GM18868 (cell line): ENCODE measurements around the gene ALDH3B1.

Source experiments
- ATAC-seq: cut with Tn5 transposase; IDR thresholded peaks from one replicate; pipeline ENCODE4 v1.9.1; 2021; ENCODE audit warnings: mild to moderate bottlenecking, moderate library complexity; ENCODE audit not compliant: unreplicated experiment

Gene ALDH3B1

DNA sequence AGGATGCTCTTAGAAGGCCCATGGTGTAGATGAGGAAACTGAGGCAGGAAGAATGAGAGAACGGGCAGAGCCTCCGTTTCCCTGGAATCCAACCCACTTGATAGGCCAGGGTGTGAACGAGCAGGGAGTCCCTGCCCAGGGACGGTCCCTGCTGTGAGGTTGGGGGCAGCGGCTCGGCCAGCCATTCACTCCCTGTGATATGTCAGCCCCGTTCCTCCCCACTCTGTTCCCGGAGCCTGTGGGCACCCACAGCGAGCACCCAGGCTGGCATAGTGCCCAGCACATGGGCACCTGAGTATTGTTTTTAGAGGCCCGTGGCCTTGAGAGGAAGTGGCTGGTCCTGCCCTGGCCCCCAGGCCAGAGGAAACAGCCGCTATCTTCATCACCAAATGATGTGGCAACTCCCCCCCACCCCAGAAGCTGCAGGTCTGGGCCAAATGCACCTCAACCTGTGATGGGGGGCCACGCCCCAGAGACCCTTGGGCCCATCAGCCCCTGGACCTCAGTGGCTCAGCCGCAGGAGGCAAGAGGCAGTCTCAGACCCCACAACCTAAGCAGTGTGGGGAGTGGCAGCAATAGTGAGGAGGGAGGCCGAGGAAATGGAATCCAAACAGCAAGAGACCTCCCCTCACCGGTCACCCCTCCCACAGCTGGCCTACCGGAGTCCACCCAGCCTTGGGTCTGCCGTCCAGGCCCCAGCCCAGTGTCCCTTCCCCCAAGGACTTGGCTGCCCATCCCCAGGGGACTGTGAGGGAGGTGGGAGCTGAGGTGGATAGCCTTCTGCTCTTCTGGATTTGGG lies 2.1 kb downstream of the ALDH3B1 start:
- ATAC-seq = no peak

DNA sequence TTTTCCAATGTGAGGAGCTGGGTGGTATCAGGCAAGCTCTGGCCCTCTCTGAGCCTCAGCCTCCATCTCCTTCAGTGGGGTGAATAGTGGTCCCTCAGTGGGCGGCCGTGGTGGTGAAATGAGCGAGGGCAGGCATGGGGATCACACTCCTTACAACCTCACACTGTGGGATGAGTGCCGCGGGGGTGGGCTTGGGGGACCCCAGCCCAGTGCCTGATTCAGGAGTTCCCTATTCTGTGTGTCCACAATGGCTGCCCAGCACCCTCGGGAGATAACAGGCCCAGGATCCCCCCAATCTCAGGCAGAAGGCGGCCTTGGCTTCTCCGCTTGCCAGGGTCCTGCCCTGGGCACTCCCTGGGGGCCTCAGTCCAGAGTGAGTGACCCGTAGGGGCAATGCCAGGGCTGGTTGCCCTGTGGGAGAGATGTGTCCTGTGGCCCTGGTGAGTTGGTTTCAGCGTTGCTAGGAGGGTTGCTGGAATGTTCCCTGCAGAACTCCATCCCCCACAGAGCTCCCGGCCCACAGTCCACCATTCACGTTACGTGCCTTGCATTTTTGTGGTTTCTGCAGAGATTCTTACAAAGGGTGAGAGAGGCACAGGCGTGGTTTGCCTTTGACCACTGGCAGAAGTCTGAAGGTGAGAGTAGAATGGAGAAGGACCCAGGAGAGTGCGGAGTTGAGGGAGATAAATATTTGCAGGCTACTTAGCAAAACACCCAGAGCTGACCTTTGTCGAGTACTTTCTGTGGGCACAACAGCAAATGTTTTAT lies 2.9 kb downstream of the ALDH3B1 start:
- ATAC-seq = no peak

DNA sequence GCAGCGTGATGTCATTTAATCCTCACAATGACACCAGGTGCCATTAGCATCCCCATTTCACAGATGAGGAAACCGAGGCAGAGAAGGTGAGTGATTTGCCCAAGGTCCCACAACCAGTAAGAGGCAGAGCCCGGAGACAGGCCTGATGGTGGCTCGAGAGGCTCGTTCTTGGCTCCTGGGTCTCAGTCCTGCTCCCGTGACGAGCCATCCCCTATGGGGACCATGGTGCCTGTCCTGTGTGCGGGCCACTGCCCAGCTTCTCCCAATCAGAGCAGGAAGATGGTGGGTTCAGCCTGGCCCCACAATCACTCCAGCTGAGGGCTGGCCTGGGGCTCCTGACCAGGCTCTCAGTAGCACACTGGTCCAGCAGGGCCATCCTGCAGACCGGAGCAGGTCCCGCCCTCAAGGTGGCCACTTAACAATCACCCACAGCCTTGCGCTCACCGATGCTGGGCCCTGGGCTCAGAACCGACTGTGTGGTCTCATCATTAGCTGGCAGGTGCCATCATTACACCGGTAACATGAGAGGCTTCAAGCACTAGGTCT lies 3.6 kb downstream of the ALDH3B1 start:
- ATAC-seq = no peak

- no peak for ATAC-seq
These were observed 4.2 kb downstream of the ALDH3B1 start for GRCh38 chr11:68014157-68014946.

DNA sequence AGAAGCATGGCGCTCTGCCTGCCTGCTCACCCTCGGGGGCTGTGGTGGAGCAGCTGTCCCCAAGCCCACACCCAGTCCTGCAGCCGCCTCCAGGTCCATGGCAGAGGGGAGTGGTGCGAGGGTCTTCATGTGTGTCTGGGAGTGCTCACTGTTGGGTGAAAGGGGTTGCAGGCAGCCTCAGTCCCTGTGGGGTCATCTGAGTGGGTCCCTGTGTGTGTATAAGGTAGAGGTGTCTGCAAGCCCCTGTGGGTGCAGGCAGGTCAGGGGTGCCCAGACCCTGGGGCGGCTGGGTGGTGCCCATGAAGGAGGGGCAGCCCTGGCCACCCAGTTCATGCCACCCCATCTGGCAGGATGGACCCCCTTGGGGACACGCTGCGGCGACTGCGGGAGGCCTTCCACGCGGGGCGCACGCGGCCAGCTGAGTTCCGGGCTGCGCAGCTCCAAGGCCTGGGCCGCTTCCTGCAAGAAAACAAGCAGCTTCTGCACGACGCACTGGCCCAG lies 4.9 kb downstream of the ALDH3B1 start:
- no peak for ATAC-seq

GRCh38 chr11:68015467-68015866 lies 5.3 kb downstream of the ALDH3B1 start:
- ATAC-seq = no peak

- ATAC-seq = no peak
These were observed 6.2 kb downstream of the ALDH3B1 start for GRCh38 chr11:68016161-68016903.

- no peak for ATAC-seq
These were observed 7.0 kb downstream of the ALDH3B1 start for GRCh38 chr11:68016904-68017817.

- no peak for ATAC-seq
These were observed 8.0 kb downstream of the ALDH3B1 start for GRCh38 chr11:68017980-68018729.

DNA sequence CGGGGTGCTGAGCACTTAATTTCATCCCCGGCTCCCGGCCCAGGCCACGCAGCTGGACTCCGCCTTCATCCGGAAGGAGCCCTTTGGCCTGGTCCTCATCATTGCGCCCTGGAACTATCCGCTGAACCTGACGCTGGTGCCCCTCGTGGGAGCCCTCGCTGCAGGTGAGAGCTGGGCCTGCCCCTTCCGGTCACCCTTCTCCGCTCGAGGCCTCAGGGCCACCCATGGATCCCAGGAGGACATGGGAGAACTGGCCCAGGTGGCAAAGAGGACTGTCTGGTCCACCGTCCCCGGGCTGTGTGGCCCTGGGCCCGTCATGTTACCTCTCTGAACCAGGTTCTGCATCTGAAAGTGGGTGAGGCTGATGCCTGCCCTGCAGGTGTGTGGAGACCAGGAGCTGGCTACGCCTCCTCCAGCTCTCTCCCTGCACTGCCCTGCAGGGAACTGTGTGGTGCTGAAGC lies 8.6 kb downstream of the ALDH3B1 start:
- ATAC-seq = no peak

- no peak for ATAC-seq
These were observed 9.4 kb downstream of the ALDH3B1 start for GRCh38 chr11:68019486-68019885.

DNA sequence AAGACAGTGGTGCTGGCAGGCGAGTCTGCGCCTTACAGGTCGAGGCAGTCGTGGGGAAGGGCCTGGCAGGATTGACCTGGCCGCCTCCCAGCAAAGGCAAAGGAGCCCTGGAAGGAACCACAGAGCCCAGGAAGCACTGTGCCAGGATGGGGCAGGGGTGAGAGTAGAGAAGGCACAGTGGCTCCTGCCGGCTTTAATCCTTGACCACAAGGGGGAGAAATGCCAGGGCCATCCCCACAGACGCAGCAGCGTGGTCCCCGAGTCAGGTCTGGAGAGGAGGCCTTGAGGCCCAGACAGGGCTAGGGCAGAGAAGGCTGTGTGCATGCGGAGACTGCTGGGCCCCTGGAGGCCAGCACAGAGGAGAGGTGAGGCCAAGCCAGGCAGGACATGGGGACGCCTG lies 10.4 kb downstream of the ALDH3B1 start:
- ATAC-seq = no peak

- no peak for ATAC-seq
These were observed 11.2 kb downstream of the ALDH3B1 start for GRCh38 chr11:68021167-68021787.

DNA sequence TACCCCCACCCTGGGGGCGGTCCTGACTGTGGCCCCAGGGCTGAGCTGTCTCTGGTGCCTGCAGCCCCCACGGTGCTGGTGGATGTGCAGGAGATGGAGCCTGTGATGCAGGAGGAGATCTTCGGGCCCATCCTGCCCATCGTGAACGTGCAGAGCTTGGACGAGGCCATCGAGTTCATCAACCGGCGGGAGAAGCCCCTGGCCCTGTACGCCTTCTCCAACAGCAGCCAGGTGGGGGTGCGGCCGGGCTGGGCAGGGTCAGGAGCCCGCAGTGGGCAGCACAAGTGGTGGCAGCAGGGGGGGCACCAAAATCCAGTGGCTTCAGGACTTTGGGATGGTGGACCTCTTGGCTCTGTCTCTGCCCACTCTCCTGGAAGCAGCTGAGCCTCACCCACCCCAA lies 12.4 kb downstream of the ALDH3B1 start:
- ATAC-seq = no peak

- ATAC-seq = no peak
These were observed 14.4 kb downstream of the ALDH3B1 start for GRCh38 chr11:68024508-68024907.

- no peak for ATAC-seq
These were observed 14.9 kb downstream of the ALDH3B1 start for GRCh38 chr11:68025047-68025446.

DNA sequence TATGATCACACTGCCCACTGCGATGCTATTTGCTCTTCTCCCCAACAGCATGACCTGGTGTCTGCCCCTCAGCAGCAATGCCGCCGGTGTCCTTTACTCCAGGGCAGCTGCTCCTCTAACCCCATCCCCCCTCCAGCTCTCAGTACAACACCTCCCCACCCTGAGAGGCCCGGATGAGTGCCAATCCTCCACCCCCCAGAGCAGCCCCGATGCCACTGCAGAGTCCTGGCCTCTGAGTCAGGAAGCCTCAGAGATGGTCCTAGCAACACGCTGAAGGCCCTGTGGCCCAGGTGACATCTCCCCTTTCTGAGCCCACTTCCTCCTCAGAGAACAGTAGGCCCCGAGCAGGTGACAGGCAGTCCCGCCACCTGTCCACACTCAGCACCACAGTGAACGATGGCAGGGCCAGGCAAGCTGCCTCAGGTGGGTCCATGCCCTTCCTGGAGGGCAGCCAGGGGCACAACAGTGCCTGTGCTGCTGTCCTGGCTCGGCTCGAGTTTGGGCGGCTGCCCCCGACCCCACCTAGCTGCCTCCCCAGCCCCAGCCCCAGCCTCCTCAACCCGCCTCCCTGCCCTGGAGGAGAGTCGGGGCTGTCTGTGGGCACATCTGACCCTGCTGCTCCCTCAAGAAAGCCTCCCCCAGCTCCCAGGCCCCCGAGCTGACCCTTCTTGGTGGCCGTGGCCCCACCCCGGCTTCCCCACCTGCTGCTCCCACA lies 16.4 kb downstream of the ALDH3B1 start:
- no peak for ATAC-seq
